Measurements from ENCODE around the gene CTIF. TPM values are rescaled to one million over a fixed set of nuclear protein-coding genes. Genes with fewer than 3 reads are reported as not detected.

Gene CTIF
- total and polyA plus RNA-seq, 5 donors, result 41.0 to 78.2 (median 48.5) TPM

GRCh38 chr18:48826806-48827205 is 288.0 kb downstream of the CTIF start:
- no peaks in the 10 kb centered on the region for H3K9me3 ChIP-seq (ENCODE audit: control insufficient read depth, low read length)
- DNase-seq (peak in 2 of 3 donors; percentile 10 to 28), ATAC-seq (no peak)
- intact Hi-C loops (cut with DNase I), result loop anchor here in 3 of 4 donors (5.0 to 10.0 kb wide), 4 partner anchors 45 to 118 kb away; no protein-coding TSS in a partner anchor
- 84% methylated on average over 8 of the region's 8 CpGs for WGBS
- H3K4me3 ChIP-seq (ENCODE audit: low read length), result no peak overlapping the region
- H3K4me1 ChIP-seq (ENCODE audit: control insufficient read depth, insufficient read depth, low read length), result peaks cover 40% of the 10 kb centered on the region
- peak overlapping the region; percentile 87 for H3K27ac ChIP-seq (ENCODE audit: low read length)
- no peaks in the 10 kb centered on the region for H3K27me3 ChIP-seq (ENCODE audit: control insufficient read depth, insufficient read depth)

GRCh38 chr18:48827291-48828193 is 288.7 kb downstream of the CTIF start:
- peak overlapping the region; percentile 80 for H3K27ac ChIP-seq (ENCODE audit: low read length)
- intact Hi-C loops (cut with DNase I), result loop anchor here in 3 of 4 donors (5.0 to 10.0 kb wide), 4 partner anchors 45 to 117 kb away; no protein-coding TSS in a partner anchor
- DNase-seq (peak in 2 of 3 donors; percentile 8 to 56), ATAC-seq (peak; percentile 67 to 69)
- no peaks in the 10 kb centered on the region for H3K27me3 ChIP-seq (ENCODE audit: control insufficient read depth, insufficient read depth)
- WGBS, result 12% methylated on average over 21 of the region's 21 CpGs
- peak overlapping the region; percentile 9 for H3K4me3 ChIP-seq (ENCODE audit: low read length)
- H3K4me1 ChIP-seq (ENCODE audit: control insufficient read depth, insufficient read depth, low read length), result peaks cover 40% of the 10 kb centered on the region
- H3K9me3 ChIP-seq (ENCODE audit: control insufficient read depth, low read length), result no peaks in the 10 kb centered on the region

GRCh38 chr18:48828194-48828545 is 289.3 kb downstream of the CTIF start:
- Histone ChIP-seq H3K27ac (ENCODE audit: low read length) (peak overlapping the region; percentile 28), H3K27me3 (ENCODE audit: control insufficient read depth, insufficient read depth) (no peaks in the 10 kb centered on the region), H3K9me3 (ENCODE audit: control insufficient read depth, low read length) (no peaks in the 10 kb centered on the region), H3K4me1 (ENCODE audit: control insufficient read depth, insufficient read depth, low read length) (peaks cover 40% of the 10 kb centered on the region), H3K4me3 (ENCODE audit: low read length) (peak overlapping the region; percentile 9)
- intact Hi-C loops (cut with DNase I), result loop anchor here in 3 of 4 donors (5.0 to 10.0 kb wide), 4 partner anchors 46 to 117 kb away; no protein-coding TSS in a partner anchor
- DNase-seq (no peak), ATAC-seq (no peak)
- WGBS, result 17% methylated on average over 3 of the region's 3 CpGs

- 32% methylated on average over 15 of the region's 15 CpGs for WGBS
- intact Hi-C loops (cut with DNase I), result loop anchor here in 3 of 4 donors (5.0 to 10.0 kb wide), 4 partner anchors 47 to 116 kb away; no protein-coding TSS in a partner anchor
- no peaks in the 10 kb centered on the region for H3K27me3 ChIP-seq (ENCODE audit: control insufficient read depth, insufficient read depth)
- H3K27ac ChIP-seq (ENCODE audit: low read length), result peak overlapping the region; percentile 28
- no peaks in the 10 kb centered on the region for H3K9me3 ChIP-seq (ENCODE audit: control insufficient read depth, low read length)
- peak in 2 of 3 donors; percentile 76 to 83 for DNase-seq
- peaks cover 40% of the 10 kb centered on the region for H3K4me1 ChIP-seq (ENCODE audit: control insufficient read depth, insufficient read depth, low read length)
- ATAC-seq, result peak; percentile 20 to 34
- no peak overlapping the region for H3K4me3 ChIP-seq (ENCODE audit: low read length)
Measured at GRCh38 chr18:48828691-48829442, 290.0 kb downstream of the CTIF start.

GRCh38 chr18:48829443-48830149 is 290.8 kb downstream of the CTIF start:
- H3K27ac ChIP-seq (ENCODE audit: low read length), result no peak overlapping the region
- no peak for ATAC-seq
- H3K4me3 ChIP-seq (ENCODE audit: low read length), result no peak overlapping the region
- peak; percentile 56 to 82 (median 77) for DNase-seq
- H3K9me3 ChIP-seq (ENCODE audit: control insufficient read depth, low read length), result no peaks in the 10 kb centered on the region
- WGBS, result 72% methylated on average over 13 of the region's 13 CpGs
- intact Hi-C loops (cut with DNase I), result loop anchor here in 3 of 4 donors (5.0 to 10.0 kb wide), 4 partner anchors 47 to 115 kb away; no protein-coding TSS in a partner anchor
- peaks cover 40% of the 10 kb centered on the region for H3K4me1 ChIP-seq (ENCODE audit: control insufficient read depth, insufficient read depth, low read length)
- no peaks in the 10 kb centered on the region for H3K27me3 ChIP-seq (ENCODE audit: control insufficient read depth, insufficient read depth)

GRCh38 chr18:48831113-48831759 is 292.4 kb downstream of the CTIF start:
- peak; percentile 8 to 30 (median 23) for DNase-seq
- no peak for ATAC-seq
- Histone ChIP-seq H3K9me3 (ENCODE audit: control insufficient read depth, low read length) (no peaks in the 10 kb centered on the region), H3K4me1 (ENCODE audit: control insufficient read depth, insufficient read depth, low read length) (peaks cover 27% of the 10 kb centered on the region), H3K27me3 (ENCODE audit: control insufficient read depth, insufficient read depth) (no peaks in the 10 kb centered on the region), H3K4me3 (ENCODE audit: low read length) (no peak overlapping the region), H3K27ac (ENCODE audit: low read length) (no peak overlapping the region)
- intact Hi-C loops (cut with DNase I), result loop anchor here in 1 of 4 donors (10.0 kb wide), 1 partner anchor 114 kb away; no protein-coding TSS in a partner anchor
- 92% methylated on average over 9 of the region's 9 CpGs for WGBS

GRCh38 chr18:48831802-48832201 is 293.0 kb downstream of the CTIF start:
- intact Hi-C loops (cut with DNase I), result loop anchor here in 1 of 4 donors (10.0 kb wide), 1 partner anchor 113 kb away; no protein-coding TSS in a partner anchor
- no peaks in the 10 kb centered on the region for H3K27me3 ChIP-seq (ENCODE audit: control insufficient read depth, insufficient read depth)
- peak in 1 of 3 donors; percentile 14 for DNase-seq
- H3K27ac ChIP-seq (ENCODE audit: low read length), result no peak overlapping the region
- H3K4me1 ChIP-seq (ENCODE audit: control insufficient read depth, insufficient read depth, low read length), result peaks cover 21% of the 10 kb centered on the region
- H3K9me3 ChIP-seq (ENCODE audit: control insufficient read depth, low read length), result no peaks in the 10 kb centered on the region
- ATAC-seq, result no peak
- H3K4me3 ChIP-seq (ENCODE audit: low read length), result no peak overlapping the region
- WGBS, result 92% methylated on average over 6 of the region's 6 CpGs

- no peak overlapping the region for H3K4me3 ChIP-seq (ENCODE audit: low read length)
- DNase-seq (peak; percentile 70 to 79 (median 75)), ATAC-seq (peak; percentile 7 to 40)
- 59% methylated on average over 16 of the region's 16 CpGs for WGBS
- no peaks in the 10 kb centered on the region for H3K9me3 ChIP-seq (ENCODE audit: control insufficient read depth, low read length)
- H3K4me1 ChIP-seq (ENCODE audit: control insufficient read depth, insufficient read depth, low read length), result peaks cover 12% of the 10 kb centered on the region
- peak overlapping the region; percentile 38 for H3K27ac ChIP-seq (ENCODE audit: low read length)
- intact Hi-C loops (cut with DNase I), result loop anchor here in 1 of 4 donors (10.0 kb wide), 1 partner anchor 112 kb away; no protein-coding TSS in a partner anchor
- no peaks in the 10 kb centered on the region for H3K27me3 ChIP-seq (ENCODE audit: control insufficient read depth, insufficient read depth)
Measured at GRCh38 chr18:48832938-48833700, 294.3 kb downstream of the CTIF start.

- ATAC-seq (peak in 1 of 2 donors; percentile 60), DNase-seq (peak; percentile 18 to 54 (median 45))
- intact Hi-C loops (cut with DNase I), result loop anchor here in 1 of 4 donors (10.0 kb wide), 1 partner anchor 111 kb away; no protein-coding TSS in a partner anchor
- WGBS, result 62% methylated on average over 13 of the region's 13 CpGs
- H3K27me3 ChIP-seq (ENCODE audit: control insufficient read depth, insufficient read depth), result no peaks in the 10 kb centered on the region
- no peak overlapping the region for H3K4me3 ChIP-seq (ENCODE audit: low read length)
- H3K4me1 ChIP-seq (ENCODE audit: control insufficient read depth, insufficient read depth, low read length), result peaks cover 8% of the 10 kb centered on the region
- H3K9me3 ChIP-seq (ENCODE audit: control insufficient read depth, low read length), result no peaks in the 10 kb centered on the region
- H3K27ac ChIP-seq (ENCODE audit: low read length), result peak overlapping the region; percentile 45
Measured at GRCh38 chr18:48833701-48834412, 295.0 kb downstream of the CTIF start.
